ENCODE data around the gene ARFIP1.
"Not testable (repeated sequence)": the region's sequence is repeated elsewhere in the genome, so short reads cannot be mapped to it uniquely, and the experiment has no call there.

ARFIP1 gene

DNA sequence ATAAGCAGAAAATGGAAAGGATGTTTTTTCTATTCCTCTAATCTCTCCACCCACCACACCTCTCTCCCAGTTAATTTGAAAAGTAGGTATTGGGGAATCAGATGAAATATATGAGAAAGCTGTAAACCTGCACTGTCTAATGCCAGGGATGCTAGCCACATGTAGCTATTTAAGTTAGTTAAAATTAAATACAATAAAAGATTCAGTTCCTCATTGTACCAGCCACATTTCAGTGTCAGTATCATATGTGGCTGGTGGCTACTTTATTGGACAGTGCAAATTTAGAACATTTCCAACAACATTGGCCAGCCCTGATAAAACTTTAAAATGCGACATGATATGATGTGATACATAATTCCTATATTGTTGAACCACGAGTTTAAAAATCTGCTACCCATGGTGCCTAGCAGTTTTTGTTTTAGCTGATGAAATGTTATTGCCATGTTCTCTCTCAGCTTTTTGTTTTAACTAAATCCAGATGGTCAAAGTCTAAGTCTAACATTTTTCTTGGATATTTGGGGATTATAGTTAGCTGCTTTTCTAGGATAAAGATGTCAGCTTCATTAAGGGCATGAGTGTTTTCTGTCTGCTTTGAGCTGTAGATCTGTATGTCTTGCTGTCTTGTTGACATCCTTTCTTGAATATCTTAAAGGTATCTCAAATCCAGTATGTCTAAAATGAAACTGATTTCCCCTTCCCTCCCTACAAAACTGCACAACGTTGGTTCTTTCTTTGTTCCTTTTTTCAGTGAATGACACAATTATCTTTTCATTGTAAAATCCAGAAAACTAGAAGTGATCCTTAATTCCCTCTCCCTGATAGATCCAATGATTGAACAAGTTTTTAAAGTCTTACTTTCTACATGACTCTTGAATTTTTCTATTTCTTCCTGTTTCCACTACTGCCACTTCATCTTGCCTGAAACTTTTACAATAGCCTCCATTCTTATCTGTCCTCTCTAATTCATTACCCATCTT is 6.2 kb downstream of the ARFIP1 start:
- DNase-seq: no peak

- no peak for DNase-seq
Measured at GRCh38 chr4:152786627-152787026, 6.9 kb downstream of the ARFIP1 start.

DNA sequence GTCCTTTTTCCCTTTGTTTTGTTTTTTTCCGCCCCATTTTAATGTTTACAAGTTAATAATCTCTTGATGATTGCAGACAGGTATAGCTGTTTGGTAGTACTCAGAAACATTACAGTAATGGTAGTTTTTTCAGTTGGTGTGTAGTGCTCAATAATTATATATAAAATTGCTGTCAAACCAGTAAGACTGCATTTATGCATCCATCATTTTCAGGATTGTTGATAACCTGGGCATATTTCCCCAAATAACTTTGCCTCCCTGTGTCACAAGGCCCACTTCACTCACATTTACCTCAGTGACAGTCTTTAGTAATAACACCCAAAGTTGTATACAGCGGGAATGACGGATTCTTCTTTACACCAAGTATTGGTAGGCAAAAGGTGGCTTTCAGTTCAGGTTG is 16.1 kb downstream of the ARFIP1 start:
- DNase-seq: no peak

- DNase-seq: no peak
Measured at GRCh38 chr4:152803541-152803940, 23.8 kb downstream of the ARFIP1 start.

- DNase-seq: no peak
Measured at GRCh38 chr4:152805071-152805650, 25.4 kb downstream of the ARFIP1 start.

- DNase-seq: no peak
Measured at GRCh38 chr4:152805818-152806217, 26.1 kb downstream of the ARFIP1 start.

DNA sequence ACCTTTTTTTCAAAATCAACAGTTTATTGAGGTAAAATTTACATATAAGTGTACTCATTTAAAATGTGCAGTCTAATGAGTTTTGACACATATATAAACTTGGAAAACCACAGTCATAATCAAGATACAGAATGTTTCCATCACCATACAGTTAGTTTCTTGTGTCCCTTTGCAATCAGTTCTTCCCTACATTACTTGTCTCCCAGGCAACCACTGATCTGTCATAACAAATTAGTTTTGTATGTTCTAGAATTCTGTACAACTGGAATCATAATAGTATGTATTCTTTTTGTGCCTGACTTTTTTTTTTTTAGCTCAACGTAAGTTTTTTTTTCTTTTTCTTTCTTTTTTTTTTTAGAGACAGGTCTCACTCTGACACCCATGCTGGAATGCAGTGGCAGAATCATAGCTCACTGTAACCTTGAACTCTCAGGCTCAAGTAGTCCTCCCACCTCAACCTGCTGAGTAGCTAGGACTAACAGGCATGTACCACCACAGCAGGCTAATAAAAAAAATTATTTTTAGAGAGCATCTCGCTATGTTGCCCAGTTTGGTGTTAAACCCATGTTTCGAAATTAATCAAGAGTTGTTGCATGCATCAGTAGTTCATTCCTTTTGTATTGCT is 26.9 kb downstream of the ARFIP1 start:
- DNase-seq: no peak

DNA sequence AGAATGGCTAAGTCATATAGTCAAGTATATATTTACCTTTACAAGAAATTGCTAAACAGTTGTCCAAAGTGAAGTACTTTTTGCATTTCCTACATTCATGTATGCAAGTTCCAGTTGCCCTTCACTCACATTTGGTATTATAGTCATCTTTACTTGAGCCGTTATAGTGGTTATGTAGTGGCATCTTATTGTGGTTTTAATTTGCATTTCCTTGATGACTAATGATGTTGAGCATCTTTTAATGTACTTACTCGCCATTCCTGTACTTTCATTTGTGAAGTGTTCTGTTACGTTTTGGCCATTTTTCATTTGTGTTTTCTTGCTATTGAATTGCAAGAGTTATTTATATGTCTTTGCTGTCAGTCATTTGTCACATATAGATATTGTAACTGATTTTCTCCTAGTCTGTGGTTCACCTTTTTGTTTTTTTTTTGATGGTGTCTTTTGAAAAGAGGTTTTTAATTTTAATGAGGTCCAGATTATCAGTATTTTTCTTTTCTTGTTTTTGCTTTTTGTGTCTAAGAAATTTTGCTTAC is 27.6 kb downstream of the ARFIP1 start:
- no peak for DNase-seq

- no peak for DNase-seq
Measured at GRCh38 chr4:152808670-152809069, 28.9 kb downstream of the ARFIP1 start.

- DNase-seq: no peak
Measured at GRCh38 chr4:152810715-152811287, 31.0 kb downstream of the ARFIP1 start.

DNA sequence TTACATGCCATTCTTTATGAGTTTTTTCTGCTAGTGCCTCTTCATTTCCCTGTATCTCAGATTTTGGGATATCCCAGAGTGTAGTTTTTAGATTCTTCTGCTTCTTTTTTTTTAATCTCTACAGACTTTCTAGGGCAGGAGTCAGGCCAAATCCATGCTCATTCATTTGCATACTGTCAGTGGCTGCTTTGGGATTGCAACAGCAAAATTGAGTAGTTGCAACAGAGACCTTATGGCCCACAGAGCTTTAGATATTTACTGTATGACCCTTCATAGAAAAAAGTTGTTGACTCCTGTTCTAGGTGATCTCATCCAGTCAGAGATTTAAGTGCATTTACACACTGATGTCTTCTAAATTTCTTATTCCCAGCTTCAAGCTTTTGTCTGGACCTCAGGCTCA is 35.3 kb downstream of the ARFIP1 start:
- DNase-seq: no peak

DNA sequence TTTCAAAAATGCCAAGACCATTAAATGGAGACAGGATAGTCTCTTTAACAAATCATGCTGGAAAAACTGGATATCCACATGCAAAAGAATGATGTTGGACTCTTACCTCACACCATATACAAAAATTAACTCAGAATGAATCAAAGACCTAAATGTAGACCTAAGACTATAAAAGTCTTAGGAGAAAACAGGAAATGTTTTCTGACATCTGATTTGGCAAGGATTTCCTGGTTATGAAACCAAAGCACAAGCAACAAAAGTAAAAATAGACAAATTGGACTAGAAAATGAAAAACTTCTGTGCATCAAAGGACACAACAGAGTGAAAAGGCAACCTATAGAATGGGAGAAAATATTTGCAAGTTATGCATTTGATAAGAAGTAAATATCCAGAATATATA is 37.6 kb downstream of the ARFIP1 start:
- no peak for DNase-seq

DNA sequence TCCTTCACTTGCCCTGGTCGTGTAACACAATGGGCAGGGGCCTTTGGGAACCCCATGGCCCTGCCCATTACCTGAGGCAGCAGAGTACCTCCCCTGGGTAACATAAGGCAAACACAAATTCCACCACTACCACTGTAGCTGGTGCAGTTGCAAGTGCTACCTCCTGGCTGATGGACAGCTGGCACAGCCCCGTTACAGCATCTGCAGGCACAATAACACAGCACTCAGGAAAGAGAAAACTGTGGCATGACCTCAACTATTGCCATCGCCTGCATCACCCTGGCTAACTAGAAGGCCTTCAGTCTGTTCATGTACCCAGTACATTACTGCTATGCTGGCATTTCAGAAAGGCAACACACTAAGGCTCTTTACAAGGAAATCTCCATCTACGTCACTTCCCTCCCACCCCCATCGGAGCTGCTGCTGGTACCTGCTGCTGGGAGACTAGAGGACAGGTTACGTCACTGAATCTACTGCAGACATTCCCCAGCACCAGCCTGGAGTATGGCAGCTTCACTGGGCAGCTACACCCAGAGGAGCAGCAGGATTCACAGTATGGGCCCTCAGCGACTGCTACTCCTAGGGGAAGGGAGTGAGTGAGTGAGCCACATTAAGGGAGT is 39.4 kb downstream of the ARFIP1 start:
- DNase-seq: no peak

DNA sequence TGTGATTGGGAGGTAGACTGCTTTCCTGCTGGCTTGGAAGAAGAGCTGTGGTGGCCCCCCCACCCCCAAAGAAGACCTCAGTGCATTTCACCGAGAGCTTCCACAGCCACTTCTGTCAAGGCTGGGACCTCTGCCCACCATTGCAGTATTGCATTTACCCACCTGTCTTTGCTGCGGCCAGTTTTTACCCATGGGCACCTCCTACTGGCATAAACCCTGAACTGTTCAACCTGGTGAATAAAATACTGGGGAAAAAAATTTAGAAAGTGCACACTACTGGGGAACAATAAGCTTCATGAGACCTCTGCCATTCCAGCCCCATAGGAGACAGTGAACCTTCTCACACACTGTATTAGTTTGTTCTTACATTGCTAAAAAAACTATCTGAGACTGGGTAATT is 40.3 kb downstream of the ARFIP1 start:
- DNase-seq: no peak

DNA sequence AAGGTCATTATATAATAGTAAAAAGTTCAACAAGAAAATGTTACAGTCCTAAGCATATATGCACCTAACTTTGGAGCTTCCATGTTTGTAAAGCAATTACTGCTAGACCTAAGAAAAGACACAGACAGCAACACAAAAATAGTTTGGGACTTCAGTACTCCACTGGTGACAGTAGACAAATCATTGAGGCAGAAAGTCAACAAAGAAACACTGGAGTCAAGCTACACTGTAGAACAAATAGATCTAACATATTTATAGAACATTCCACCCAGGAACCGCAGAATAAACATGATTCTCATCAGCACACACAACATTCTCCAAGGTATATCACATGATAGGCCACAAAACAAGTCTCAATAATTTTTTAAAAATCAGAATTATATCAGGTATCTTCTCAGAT is 42.6 kb downstream of the ARFIP1 start:
- DNase-seq: no peak

GRCh38 chr4:152824561-152824960 is 44.8 kb downstream of the ARFIP1 start:
- no peak for DNase-seq

DNA sequence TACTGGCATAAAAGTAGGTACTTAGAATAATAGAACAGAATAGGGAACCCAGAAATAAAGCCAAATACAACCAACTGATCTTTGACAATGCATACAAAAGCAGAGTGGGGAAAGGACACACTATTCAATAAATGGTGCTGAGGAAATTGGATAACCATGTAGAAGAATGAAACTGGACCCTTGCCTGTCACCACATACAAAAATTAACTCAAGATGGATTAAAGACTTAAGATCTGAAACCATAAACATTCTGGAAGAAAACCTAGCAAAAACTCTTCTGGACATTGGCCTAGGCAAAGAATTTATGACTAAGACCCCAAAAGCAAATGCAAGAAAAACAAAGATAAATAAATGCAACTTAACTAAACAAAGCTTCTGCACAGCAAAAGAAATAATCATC is 45.6 kb downstream of the ARFIP1 start:
- DNase-seq: no peak

- no peak for DNase-seq
Measured at GRCh38 chr4:152828122-152828521, 48.4 kb downstream of the ARFIP1 start.

- no peak for DNase-seq
Measured at GRCh38 chr4:152831416-152831815, 51.7 kb downstream of the ARFIP1 start.

DNA sequence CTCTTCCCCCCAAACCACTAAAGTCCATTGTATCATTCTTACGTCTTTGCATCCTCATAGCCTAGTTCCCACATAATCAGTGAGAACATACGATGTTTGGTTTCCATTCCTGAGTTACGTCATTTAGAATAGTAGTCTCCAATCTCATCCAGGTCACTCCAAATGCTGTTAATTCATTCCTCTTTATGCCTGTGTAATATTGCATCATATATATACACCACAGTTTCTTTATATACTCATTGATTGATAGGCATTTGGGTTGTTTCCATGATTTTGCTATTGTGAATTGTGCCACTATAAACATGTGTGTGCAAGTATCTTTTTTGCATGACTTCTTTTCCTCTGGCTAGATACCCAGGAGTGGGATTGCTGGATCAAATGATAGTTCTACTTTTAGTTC is 57.2 kb downstream of the ARFIP1 start:
- DNase-seq: no peak

DNA sequence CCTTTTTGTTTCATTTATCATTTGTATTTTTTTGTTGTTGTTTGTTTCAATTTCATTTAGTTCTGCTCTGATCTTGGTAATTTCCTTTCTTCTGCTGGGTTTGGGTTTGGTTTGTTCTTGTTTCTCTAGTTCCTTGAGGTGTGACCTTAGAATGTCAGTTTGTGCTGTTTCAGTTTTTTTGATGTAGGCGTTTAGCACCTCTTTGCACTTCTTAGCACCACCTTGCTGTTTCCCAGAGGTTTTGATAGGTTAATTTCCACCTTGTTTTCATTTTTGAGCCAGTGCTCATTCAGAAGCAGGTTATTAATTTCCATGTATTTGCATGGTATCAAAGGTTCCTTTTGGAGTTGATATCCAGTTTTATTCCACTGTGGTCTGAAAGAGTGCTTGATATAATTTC is 60.0 kb downstream of the ARFIP1 start:
- DNase-seq: not testable (repeated sequence)

- DNase-seq: no peak
Measured at GRCh38 chr4:152843481-152844090, 63.8 kb downstream of the ARFIP1 start.

Measured in NCI-H526 treated with DMSO at 0.1 percent for 48 hours (cell line).